ENCODE results near the gene PTPRN2.

PTPRN2 gene

GRCh38 chr7:157538321-157538720, 1049.3 kb downstream of the PTPRN2 start:
- H3K36me3 Mint-ChIP-seq (ENCODE audit: low read depth) = peaks cover 4% of the 10 kb centered on the region
- no peak for TF ChIP-seq CTCF (IDR thresholded peaks at IDR 0.05)
- H3K4me3 Mint-ChIP-seq = no peak overlapping the region
- H3K4me1 Mint-ChIP-seq = peaks cover 27% of the 10 kb centered on the region
- H3K27ac Mint-ChIP-seq = no peak overlapping the region
- H3K27me3 Mint-ChIP-seq (ENCODE audit: low read depth, poor library complexity) = peaks cover 12% of the 10 kb centered on the region
- no peak for DNase-seq
- peaks cover 9% of the 10 kb centered on the region for H3K9me3 Mint-ChIP-seq

- H3K36me3 Mint-ChIP-seq (ENCODE audit: low read depth) = peaks cover 7% of the 10 kb centered on the region
- H3K4me3 Mint-ChIP-seq = no peak overlapping the region
- H3K9me3 Mint-ChIP-seq = peaks cover 22% of the 10 kb centered on the region
- H3K4me1 Mint-ChIP-seq = peaks cover 23% of the 10 kb centered on the region
- H3K27ac Mint-ChIP-seq = no peak overlapping the region
- no peak for DNase-seq
- H3K27me3 Mint-ChIP-seq (ENCODE audit: low read depth, poor library complexity) = peaks cover 15% of the 10 kb centered on the region
- TF ChIP-seq CTCF (IDR thresholded peaks at IDR 0.05) = no peak
Measured at GRCh38 chr7:157537056-157537455, 1050.6 kb downstream of the PTPRN2 start.

GRCh38 chr7:157532068-157532467, 1055.6 kb downstream of the PTPRN2 start:
- peaks cover 29% of the 10 kb centered on the region for H3K9me3 Mint-ChIP-seq

GRCh38 chr7:157529768-157530560, 1057.7 kb downstream of the PTPRN2 start:
- H3K4me3 Mint-ChIP-seq = no peak overlapping the region
- peaks cover 7% of the 10 kb centered on the region for H3K36me3 Mint-ChIP-seq (ENCODE audit: low read depth)
- no peak for TF ChIP-seq CTCF (IDR thresholded peaks at IDR 0.05)
- H3K4me1 Mint-ChIP-seq = peaks cover 30% of the 10 kb centered on the region
- peaks cover 17% of the 10 kb centered on the region for H3K27me3 Mint-ChIP-seq (ENCODE audit: low read depth, poor library complexity)
- H3K27ac Mint-ChIP-seq = no peak overlapping the region
- DNase-seq = no peak
- peaks cover 29% of the 10 kb centered on the region for H3K9me3 Mint-ChIP-seq

More at GRCh38 chr7:157532068-157532467, 1055.6 kb downstream of the PTPRN2 start:
- Mint-ChIP-seq H3K27me3 (ENCODE audit: low read depth, poor library complexity) (peaks cover 16% of the 10 kb centered on the region), H3K36me3 (ENCODE audit: low read depth) (peaks cover 7% of the 10 kb centered on the region), H3K27ac (no peak overlapping the region), H3K4me3 (no peak overlapping the region), H3K4me1 (peaks cover 9% of the 10 kb centered on the region)
- TF ChIP-seq CTCF (IDR thresholded peaks at IDR 0.05) = no peak
- no peak for DNase-seq

- no peak for DNase-seq
- peaks cover 25% of the 10 kb centered on the region for H3K9me3 Mint-ChIP-seq
- H3K27ac Mint-ChIP-seq = no peak overlapping the region
- H3K36me3 Mint-ChIP-seq (ENCODE audit: low read depth) = peaks cover 7% of the 10 kb centered on the region
- TF ChIP-seq CTCF (IDR thresholded peaks at IDR 0.05) = no peak
- peaks cover 21% of the 10 kb centered on the region for H3K27me3 Mint-ChIP-seq (ENCODE audit: low read depth, poor library complexity)
- H3K4me3 Mint-ChIP-seq = no peak overlapping the region
- peaks cover 35% of the 10 kb centered on the region for H3K4me1 Mint-ChIP-seq
Measured at GRCh38 chr7:157528785-157529341, 1058.8 kb downstream of the PTPRN2 start.

All from nephron progenitor cell (in vitro differentiated cells).